ENCODE data around the gene PPM1N. TPM values are rescaled to one million over a fixed set of nuclear protein-coding genes. Genes with fewer than 3 reads are reported as not detected.

PPM1N gene
- total RNA-seq, 2 donors from 2014 or later, result 3.2 to 3.6 TPM

DNA sequence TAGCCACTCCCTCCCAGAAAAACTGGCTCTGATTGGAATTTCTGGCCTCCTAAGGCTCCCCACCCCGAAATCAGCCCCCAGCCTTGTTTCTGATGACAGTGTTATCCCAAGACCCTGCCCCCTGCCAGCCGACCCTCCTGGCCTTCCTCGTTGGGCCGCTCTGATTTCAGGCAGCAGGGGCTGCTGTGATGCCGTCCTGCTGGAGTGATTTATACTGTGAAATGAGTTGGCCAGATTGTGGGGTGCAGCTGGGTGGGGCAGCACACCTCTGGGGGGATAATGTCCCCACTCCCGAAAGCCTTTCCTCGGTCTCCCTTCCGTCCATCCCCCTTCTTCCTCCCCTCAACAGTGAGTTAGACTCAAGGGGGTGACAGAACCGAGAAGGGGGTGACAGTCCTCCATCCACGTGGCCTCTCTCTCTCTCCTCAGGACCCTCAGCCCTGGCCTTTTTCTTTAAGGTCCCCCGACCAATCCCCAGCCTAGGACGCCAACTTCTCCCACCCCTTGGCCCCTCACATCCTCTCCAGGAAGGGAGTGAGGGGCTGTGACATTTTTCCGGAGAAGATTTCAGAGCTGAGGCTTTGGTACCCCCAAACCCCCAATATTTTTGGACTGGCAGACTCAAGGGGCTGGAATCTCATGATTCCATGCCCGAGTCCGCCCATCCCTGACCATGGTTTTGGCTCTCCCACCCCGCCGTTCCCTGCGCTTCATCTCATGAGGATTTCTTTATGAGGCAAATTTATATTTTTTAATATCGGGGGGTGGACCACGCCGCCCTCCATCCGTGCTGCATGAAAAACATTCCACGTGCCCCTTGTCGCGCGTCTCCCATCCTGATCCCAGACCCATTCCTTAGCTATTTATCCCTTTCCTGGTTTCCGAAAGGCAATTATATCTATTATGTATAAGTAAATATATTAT, 24.3 kb upstream of the PPM1N start:
- H3K27me3 Mint-ChIP-seq, result peaks cover 6 to 7% of the 10 kb centered on the region in 2 donors
- no peak overlapping the region for H3K4me3 Mint-ChIP-seq
- H3K9me3 Mint-ChIP-seq, result no peaks in the 10 kb centered on the region
- DNase-seq (ENCODE audit: low spot score) (no peak), ATAC-seq (no peak)
- H3K4me1 Mint-ChIP-seq (ENCODE audit: low read depth in 2 of 2), result peaks cover 52% of the 10 kb centered on the region in 2 donors
- peaks cover 5% of the 10 kb centered on the region for H3K36me3 Mint-ChIP-seq
- H3K27ac Mint-ChIP-seq, result peak overlapping the region in 1 of 2 donors; percentile 58

DNA sequence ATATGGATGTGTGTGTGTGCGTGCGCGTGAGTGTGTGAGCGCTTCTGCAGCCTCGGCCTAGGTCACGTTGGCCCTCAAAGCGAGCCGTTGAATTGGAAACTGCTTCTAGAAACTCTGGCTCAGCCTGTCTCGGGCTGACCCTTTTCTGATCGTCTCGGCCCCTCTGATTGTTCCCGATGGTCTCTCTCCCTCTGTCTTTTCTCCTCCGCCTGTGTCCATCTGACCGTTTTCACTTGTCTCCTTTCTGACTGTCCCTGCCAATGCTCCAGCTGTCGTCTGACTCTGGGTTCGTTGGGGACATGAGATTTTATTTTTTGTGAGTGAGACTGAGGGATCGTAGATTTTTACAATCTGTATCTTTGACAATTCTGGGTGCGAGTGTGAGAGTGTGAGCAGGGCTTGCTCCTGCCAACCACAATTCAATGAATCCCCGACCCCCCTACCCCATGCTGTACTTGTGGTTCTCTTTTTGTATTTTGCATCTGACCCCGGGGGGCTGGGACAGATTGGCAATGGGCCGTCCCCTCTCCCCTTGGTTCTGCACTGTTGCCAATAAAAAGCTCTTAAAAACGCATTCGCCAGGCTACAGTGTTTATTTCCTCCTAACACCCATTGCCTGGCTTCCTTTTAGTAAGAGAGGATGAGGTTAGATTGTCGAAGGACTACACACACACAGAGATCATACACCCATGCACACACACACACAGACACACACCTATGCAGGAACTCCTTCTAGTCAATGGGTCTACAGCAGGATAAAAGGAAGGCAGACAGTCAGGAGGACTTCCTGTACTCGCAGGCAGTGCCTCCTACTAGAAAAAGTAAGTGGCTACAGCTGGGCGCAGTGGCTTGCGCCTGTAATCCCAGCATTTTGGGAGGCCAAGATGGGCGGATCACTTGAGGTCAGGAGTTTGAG, 23.4 kb upstream of the PPM1N start:
- ATAC-seq, result no peak
- Mint-ChIP-seq H3K4me1 (ENCODE audit: low read depth in 2 of 2) (peaks cover 53 to 55% of the 10 kb centered on the region in 2 donors), H3K36me3 (peaks cover 5% of the 10 kb centered on the region), H3K9me3 (no peaks in the 10 kb centered on the region), H3K27me3 (peaks cover 6 to 7% of the 10 kb centered on the region in 2 donors), H3K4me3 (peak overlapping the region; percentile 28), H3K27ac (peak overlapping the region; percentile 26 to 81)
- no peak for DNase-seq (ENCODE audit: low spot score)

DNA sequence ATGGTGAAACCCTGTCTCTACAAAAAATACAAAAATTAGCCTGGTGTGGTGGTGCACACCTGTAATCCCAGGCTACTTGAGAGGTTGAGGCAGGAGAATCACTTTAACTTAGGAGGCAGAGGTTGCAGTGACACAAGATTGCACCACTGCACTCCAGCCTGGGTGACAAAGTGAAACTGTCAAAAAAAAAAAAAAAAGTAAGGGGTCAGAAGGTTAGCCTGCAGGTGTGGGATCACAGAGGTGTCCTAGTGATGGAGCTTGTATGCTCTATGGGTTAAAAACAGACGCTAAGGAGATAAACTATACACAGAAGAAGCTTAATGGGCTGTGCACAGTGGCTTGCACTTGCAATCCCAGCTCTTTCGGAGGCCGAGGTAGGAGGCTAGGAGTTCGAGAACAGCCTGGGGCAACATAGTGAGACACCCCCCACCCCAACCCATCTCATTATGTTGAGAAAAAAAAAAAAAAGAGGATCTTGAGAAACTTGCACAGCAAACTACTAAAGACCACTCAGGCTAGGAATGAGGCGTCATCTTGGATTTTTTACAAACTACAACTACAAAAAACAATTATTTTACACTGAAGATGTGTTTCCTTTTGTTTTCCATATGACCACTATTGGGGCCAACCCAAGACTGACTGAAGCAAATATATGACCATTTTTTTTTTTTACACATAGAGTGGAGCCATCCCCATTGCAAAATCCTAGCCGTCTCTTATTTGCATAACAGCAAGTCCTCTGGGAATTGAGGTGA, 22.5 kb upstream of the PPM1N start:
- H3K36me3 Mint-ChIP-seq, result peaks cover 5% of the 10 kb centered on the region
- peaks cover 6 to 7% of the 10 kb centered on the region in 2 donors for H3K27me3 Mint-ChIP-seq
- H3K27ac Mint-ChIP-seq, result peak overlapping the region; percentile 57 to 81
- H3K4me3 Mint-ChIP-seq, result no peak overlapping the region
- H3K4me1 Mint-ChIP-seq (ENCODE audit: low read depth in 2 of 2), result peaks cover 49 to 53% of the 10 kb centered on the region in 2 donors
- H3K9me3 Mint-ChIP-seq, result no peaks in the 10 kb centered on the region
- DNase-seq (ENCODE audit: low spot score) (no peak), ATAC-seq (no peak)

DNA sequence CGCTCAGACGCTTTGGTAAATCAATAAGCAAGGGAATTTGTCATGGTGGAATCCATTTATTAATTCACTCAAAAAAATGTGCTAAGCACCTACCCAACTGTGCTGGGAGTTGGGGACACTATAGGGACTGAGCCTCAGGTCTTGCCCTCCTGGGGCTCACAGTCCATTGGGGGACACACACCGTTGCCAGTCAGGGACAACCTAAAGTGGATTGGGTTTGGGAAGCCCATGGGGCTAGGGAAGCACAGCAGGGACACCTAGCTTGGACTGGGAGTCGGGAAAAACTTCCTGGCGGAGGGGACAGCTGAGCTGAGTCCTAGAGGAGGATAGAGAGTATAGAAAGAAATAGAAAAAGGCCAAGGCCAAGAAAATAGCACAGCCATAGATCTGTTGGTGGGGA, 21.9 kb upstream of the PPM1N start:
- Mint-ChIP-seq H3K4me1 (ENCODE audit: low read depth in 2 of 2) (peaks cover 48 to 53% of the 10 kb centered on the region in 2 donors), H3K4me3 (peak overlapping the region; percentile 53), H3K27ac (peak overlapping the region; percentile 57 to 81), H3K36me3 (peaks cover 5% of the 10 kb centered on the region), H3K9me3 (no peaks in the 10 kb centered on the region), H3K27me3 (peaks cover 6 to 7% of the 10 kb centered on the region in 2 donors)
- no peak for DNase-seq (ENCODE audit: low spot score)
- ATAC-seq, result no peak

DNA sequence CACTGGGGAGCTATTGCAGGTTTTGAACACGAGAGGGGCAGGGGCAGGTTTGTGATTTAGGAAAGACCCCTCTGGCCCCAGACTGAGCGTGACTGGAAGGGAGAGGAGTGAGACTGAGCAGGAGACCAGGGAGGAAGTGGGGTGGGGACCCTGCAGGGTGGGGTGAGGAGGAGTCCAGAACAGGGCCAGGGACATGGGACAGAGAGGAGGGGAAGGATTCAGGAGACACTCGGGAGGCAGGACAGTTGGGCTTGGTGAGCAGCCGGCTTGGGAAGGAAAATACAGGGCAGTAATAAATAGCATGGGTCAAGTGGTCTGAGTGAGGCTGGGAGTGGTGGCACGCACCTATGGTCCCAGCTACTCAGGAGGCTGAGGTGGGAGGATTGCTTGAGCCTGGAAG, 21.1 kb upstream of the PPM1N start:
- peak overlapping the region; percentile 84 for H3K4me3 Mint-ChIP-seq
- DNase-seq (ENCODE audit: low spot score), result no peak
- peak overlapping the region; percentile 57 to 81 for H3K27ac Mint-ChIP-seq
- peaks cover 5% of the 10 kb centered on the region for H3K36me3 Mint-ChIP-seq
- peaks cover 44 to 53% of the 10 kb centered on the region in 2 donors for H3K4me1 Mint-ChIP-seq (ENCODE audit: low read depth in 2 of 2)
- H3K9me3 Mint-ChIP-seq, result no peaks in the 10 kb centered on the region
- H3K27me3 Mint-ChIP-seq, result peaks cover 3 to 7% of the 10 kb centered on the region in 2 donors
- ATAC-seq, result no peak

DNA sequence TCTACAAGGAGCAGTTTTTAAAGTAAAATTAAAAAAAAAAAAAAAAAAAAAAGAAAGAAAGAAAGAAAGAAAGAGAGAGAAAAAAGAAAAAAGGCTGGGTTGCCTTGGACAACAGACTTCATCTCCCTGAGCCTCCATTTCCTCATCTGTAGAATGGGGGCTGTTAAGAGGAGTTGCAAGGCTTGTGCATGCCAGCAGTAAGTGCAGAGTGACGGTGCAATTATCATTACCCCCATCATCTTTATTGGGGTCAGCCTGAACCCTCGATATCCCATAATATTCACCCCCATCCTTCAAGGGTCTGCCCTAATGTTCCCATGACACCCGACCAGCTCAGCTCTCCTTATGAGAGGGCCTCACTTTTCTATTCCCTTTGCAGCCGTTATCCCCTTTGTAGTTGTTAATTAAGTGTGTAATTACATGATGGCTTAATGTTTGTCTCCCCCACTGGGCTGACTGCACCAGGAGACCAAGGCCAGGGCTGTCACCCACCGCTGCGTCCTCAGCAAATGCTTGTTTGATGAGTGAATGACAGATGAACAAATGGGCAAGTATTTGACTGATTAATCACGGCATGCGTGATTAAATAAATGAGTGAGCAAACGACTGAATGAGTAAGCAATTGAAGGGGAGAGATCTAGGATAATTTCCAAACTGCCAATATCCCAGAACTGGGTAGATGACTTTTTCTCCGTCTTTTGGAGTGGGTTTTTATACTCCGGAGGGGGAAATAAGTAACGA, 20.4 kb upstream of the PPM1N start:
- Mint-ChIP-seq H3K27ac (peak overlapping the region; percentile 79 to 87), H3K4me3 (peak overlapping the region; percentile 84), H3K27me3 (peaks cover under 1 to 2% of the 10 kb centered on the region in 2 donors), H3K36me3 (peaks cover 5% of the 10 kb centered on the region), H3K4me1 (ENCODE audit: low read depth in 2 of 2) (peaks cover 41 to 49% of the 10 kb centered on the region in 2 donors), H3K9me3 (no peaks in the 10 kb centered on the region)
- no peak for DNase-seq (ENCODE audit: low spot score)
- ATAC-seq, result peak; percentile 21 to 26

DNA sequence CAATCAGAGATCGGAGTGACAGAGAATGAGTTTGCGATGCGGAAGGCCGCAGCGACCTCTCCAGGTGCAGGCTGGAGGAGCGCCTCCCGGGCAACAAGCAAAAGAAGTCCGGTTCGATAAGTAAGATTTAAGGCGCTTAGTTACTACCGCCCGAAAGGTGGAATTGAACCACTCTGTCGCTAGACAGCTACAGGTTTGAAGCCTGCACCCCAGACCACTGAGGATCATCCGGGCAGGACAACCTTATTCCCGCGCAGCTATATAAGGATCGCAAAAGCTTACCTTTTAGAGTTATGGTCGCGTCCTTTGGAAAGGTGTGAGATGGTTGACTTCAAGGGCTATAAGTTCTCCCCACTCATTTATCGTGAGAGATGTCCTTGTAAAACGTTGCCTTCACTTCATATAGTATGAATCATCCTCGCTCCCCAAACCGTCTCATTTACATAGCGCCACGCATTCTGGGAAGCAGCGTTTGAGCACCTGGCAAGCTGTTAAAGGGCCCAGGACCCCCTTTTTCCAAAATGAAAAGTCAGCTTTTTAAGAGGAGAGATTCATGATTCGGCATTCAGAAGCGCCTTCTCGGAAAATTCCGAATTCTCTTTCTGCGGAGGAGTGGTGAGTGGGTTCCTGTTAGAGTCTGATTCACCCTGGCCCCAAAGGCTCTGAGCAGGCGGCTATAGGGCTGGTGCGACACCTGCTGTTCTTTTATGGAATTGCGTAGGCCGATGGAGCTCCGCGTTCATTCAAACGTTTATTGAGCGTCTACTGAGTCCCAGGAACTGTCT, 19.6 kb upstream of the PPM1N start:
- Mint-ChIP-seq H3K4me3 (peak overlapping the region; percentile 84), H3K4me1 (ENCODE audit: low read depth in 2 of 2) (peaks cover 40 to 48% of the 10 kb centered on the region in 2 donors), H3K9me3 (no peaks in the 10 kb centered on the region), H3K36me3 (peaks cover 5% of the 10 kb centered on the region), H3K27ac (peak overlapping the region; percentile 79 to 87), H3K27me3 (no peaks in the 10 kb centered on the region)
- DNase-seq (ENCODE audit: low spot score) (peak; percentile 89), ATAC-seq (peak; percentile 89 to 91)

DNA sequence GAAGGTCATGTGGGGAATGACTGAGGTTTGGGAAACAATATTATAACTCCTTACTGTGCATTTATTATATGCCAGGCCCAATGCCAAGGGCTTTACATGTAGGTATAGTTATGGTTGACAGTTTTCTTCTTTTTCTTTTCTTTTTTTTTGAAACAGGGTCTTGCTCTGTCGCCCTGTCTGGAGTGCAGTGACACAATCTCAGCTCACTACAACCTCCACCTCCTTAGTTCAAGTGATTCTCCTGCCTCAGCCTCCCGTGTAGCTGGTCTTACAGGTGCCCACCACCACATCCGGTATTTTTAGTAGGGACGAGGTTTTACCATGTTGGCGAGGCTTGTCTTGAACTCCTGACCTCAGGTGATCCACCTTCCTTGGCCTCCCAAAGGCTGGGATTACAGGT, 15.2 kb upstream of the PPM1N start:
- Mint-ChIP-seq H3K36me3 (no peaks in the 10 kb centered on the region), H3K9me3 (no peaks in the 10 kb centered on the region), H3K4me1 (ENCODE audit: low read depth in 2 of 2) (peaks cover 25 to 29% of the 10 kb centered on the region in 2 donors), H3K27me3 (no peaks in the 10 kb centered on the region), H3K4me3 (no peak overlapping the region), H3K27ac (peak overlapping the region in 1 of 2 donors; percentile 44)
- no peak for DNase-seq (ENCODE audit: low spot score)
- no peak for ATAC-seq

DNA sequence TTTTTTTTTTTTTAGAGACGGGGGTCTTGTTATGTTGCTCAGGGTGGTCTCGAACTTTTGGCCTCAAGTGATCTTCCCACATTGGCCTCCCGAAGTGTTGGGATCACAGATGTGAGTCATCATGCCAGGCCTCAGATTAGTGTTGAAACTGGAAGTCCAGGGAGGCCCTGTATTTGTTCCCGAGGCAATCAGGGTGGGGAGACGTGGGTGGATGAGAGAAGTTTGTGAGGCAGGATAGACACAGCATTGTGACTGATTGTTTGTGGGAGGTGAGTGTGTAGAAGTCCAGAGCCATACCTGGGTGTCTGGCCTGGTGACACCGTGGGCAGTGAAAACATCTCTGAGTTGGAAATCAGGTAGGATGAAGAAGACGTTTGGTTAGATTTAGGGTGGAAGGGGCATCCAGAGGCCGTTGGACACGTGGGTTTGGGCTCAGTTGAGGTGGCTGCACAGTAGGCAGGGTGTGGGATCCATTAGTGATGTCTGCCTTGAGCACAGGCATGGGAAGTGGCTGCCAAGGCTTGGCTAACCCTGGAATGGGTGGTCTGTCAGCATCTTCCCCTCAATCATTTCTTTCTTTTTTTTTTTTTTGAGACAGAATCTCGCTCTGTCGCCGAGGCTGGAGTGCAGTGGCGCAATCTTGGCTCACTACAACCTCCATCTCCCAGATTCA, 13.8 kb upstream of the PPM1N start:
- no peak for ATAC-seq
- Mint-ChIP-seq H3K4me3 (peak overlapping the region; percentile 54), H3K36me3 (no peaks in the 10 kb centered on the region), H3K9me3 (no peaks in the 10 kb centered on the region), H3K27ac (peak overlapping the region; percentile 44 to 59), H3K27me3 (no peaks in the 10 kb centered on the region), H3K4me1 (ENCODE audit: low read depth in 2 of 2) (peaks cover 17 to 18% of the 10 kb centered on the region in 2 donors)
- no peak for DNase-seq (ENCODE audit: low spot score)

DNA sequence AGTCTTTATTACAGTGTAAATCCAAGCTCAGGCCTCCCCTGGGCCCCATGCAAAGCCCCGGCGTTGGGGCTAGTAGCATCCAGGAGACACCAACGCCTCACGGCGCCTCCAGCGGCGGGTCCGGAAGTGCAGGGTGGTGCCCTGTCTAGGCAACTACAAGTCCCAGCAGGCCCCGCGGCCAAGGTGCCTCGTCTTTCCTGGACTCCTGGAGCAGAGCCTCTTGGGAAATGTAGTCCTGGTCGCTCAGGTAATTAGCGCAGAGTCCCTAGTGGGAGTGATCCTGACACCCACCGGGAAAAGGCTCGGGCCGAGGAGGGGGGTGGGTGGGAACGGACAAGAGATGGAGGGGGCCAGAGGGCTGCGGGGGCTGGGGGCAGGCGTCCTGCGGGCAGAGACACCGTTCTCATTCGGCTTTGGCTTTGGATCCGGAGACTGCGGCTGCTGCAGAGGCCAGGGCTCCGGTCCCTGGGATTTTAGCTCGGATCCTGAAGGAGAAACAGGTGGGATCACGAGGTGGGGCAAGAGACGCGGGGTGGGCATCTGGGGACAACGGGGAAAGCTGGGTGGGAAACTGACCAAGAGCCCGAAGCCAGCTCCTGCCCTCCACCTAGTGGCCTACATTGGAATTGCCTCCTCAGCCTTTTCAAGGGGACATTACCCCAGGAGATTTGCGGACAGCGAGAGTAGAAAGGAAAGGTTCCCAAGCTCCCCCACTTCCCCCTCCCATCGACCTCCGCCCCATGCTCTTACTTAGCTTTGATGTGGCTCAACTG, 12.8 kb upstream of the PPM1N start:
- Mint-ChIP-seq H3K36me3 (no peaks in the 10 kb centered on the region), H3K4me3 (peak overlapping the region; percentile 87), H3K9me3 (no peaks in the 10 kb centered on the region), H3K4me1 (ENCODE audit: low read depth in 2 of 2) (peaks cover 11 to 13% of the 10 kb centered on the region in 2 donors), H3K27me3 (no peaks in the 10 kb centered on the region), H3K27ac (peak overlapping the region; percentile 59 to 85)
- DNase-seq (ENCODE audit: low spot score) (peak; percentile 98), ATAC-seq (peak; percentile 100)

DNA sequence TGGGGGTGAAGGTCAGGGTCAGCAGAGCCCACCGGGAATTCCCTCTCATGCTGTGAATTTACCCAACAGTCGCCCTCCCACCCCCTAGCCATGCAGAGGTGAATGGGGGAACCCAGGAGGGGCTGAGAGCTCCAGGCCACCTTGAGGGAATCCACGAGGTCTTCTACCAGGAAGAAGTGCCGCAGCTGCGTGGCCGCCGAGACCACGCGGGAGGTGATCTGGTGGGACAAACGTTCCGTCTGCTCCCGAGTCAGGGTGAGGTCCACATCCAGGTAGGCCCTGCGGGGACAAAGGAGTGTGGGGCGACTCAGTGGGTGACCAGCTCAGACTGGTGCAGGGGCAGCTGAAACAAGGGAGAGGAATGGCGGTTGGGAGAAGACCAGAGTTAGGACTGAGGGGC, 9.5 kb upstream of the PPM1N start:
- DNase-seq (ENCODE audit: low spot score) (no peak), ATAC-seq (no peak)
- H3K9me3 Mint-ChIP-seq, result no peaks in the 10 kb centered on the region
- H3K27ac Mint-ChIP-seq, result no peak overlapping the region
- peaks cover 0 to 5% of the 10 kb centered on the region in 2 donors for H3K27me3 Mint-ChIP-seq
- H3K4me3 Mint-ChIP-seq, result no peak overlapping the region
- no peaks in the 10 kb centered on the region for H3K36me3 Mint-ChIP-seq
- H3K4me1 Mint-ChIP-seq (ENCODE audit: low read depth in 2 of 2), result peaks cover 16 to 19% of the 10 kb centered on the region in 2 donors
